ENCODE results near the gene DOP1A. TPM values are rescaled to one million over a fixed set of nuclear protein-coding genes. Genes with fewer than 3 reads are reported as not detected.

DOP1A gene
- polyA plus RNA-seq, 1 experiment, result 4.7 TPM

DNA sequence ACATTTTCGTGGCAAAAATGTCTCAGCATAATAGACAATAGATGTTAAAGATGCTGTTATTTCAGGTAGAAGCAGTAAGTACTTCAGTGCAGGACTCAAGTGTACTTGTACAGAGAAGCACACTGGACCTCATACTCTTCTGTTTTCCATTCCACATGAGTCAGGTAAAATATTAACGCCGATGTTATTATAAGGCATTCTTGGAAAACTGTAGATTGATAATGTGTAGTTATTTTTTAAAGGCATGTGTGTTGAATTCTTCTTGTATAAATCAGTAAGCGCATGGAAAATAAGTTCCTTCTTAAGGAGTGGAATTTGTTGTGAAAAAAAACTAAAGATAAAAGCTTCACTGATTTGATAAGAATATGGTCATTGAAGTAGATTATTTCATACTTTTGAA lies 45.8 kb downstream of the DOP1A start:
- ChIA-PET POLR2A (no interaction called here), CTCF (interaction anchor here (2.0 kb wide), 1 partner anchor 45 kb away, joined by 5 read pairs; the partner anchor contains the start of gene DOP1A)
- TF ChIP-seq, protein P1, sequence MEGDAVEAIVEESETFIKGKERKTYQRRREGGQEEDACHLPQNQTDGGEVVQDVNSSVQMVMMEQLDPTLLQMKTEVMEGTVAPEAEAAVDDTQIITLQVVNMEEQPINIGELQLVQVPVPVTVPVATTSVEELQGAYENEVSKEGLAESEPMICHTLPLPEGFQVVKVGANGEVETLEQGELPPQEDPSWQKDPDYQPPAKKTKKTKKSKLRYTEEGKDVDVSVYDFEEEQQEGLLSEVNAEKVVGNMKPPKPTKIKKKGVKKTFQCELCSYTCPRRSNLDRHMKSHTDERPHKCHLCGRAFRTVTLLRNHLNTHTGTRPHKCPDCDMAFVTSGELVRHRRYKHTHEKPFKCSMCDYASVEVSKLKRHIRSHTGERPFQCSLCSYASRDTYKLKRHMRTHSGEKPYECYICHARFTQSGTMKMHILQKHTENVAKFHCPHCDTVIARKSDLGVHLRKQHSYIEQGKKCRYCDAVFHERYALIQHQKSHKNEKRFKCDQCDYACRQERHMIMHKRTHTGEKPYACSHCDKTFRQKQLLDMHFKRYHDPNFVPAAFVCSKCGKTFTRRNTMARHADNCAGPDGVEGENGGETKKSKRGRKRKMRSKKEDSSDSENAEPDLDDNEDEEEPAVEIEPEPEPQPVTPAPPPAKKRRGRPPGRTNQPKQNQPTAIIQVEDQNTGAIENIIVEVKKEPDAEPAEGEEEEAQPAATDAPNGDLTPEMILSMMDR (IDR thresholded peaks at IDR 0.05; ENCODE audit: insufficient read depth, low read depth, low read length), result no peak
- Histone ChIP-seq H3K36me3 (ENCODE audit: control insufficient read depth, insufficient read depth, low read length) (no peaks in the 10 kb centered on the region), H3K4me3 (ENCODE audit: low read depth, low read length) (no peak overlapping the region), H3K27me3 (ENCODE audit: control insufficient read depth, insufficient read depth, low read length) (no peaks in the 10 kb centered on the region)
- no peak for DNase-seq (ENCODE audit: low read depth)

DNA sequence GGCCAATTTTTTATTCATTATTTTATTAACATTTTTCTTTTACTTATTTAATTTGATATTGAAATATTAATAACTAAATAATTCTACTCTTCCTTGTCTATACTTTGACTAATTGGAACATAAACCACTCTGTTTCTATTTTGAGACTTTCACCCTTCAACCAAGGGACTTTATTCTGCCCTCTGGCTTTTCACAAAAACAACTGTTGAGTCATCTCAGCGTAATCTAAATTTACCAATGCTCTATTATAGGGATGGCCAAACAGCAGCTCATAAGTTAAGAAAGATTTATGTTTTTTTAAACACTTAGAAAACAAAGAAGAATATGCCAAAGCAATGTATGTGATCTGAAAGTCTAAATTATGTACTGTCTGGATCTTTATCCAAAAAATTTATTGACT lies 46.7 kb downstream of the DOP1A start:
- DNase-seq (ENCODE audit: low read depth), result no peak
- ChIA-PET CTCF (interaction anchor here (1.6 kb wide), 1 partner anchor 47 kb away, joined by 4 read pairs; the partner anchor contains the start of gene DOP1A), POLR2A (no interaction called here)
- no peak overlapping the region for H3K4me3 ChIP-seq (ENCODE audit: low read depth, low read length)
- TF ChIP-seq, protein P1 (IDR thresholded peaks at IDR 0.05; ENCODE audit: insufficient read depth, low read depth, low read length), result no peak
- H3K27me3 ChIP-seq (ENCODE audit: control insufficient read depth, insufficient read depth, low read length), result no peaks in the 10 kb centered on the region
- H3K36me3 ChIP-seq (ENCODE audit: control insufficient read depth, insufficient read depth, low read length), result no peaks in the 10 kb centered on the region

DNA sequence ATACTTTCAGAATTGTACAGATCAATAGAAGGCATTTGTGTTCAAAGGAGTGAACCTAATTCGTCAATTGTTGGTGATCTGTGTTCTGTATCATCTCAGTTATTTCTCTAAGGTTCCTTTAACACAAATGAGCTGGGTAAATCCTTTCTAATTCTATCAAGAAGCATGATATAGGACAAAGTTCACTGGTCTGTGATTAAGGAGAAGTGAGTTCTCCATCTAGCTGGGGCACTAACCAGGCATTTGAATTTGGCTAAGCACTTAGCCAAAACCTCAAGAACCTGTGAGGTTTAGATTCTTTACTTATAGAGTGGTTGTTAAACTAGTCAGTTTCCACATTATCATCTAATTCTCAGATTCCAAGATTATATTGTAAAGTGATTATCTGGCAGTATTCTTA lies 50.3 kb downstream of the DOP1A start:
- POLR2A ChIA-PET, result no interaction called here
- no peaks in the 10 kb centered on the region for H3K27me3 ChIP-seq (ENCODE audit: control insufficient read depth, insufficient read depth, low read length)
- H3K36me3 ChIP-seq (ENCODE audit: control insufficient read depth, insufficient read depth, low read length), result no peaks in the 10 kb centered on the region
- DNase-seq (ENCODE audit: low read depth), result no peak
- CTCF ChIA-PET, result interaction anchor here (0.9 to 1.9 kb wide), 3 partner anchors 40 to 104 kb away, joined by 4 read pairs; partner anchors contain the start of gene DOP1A
- no peak overlapping the region for H3K4me3 ChIP-seq (ENCODE audit: low read depth, low read length)
- TF ChIP-seq, protein P1 (IDR thresholded peaks at IDR 0.05; ENCODE audit: insufficient read depth, low read depth, low read length), result no peak

DNA sequence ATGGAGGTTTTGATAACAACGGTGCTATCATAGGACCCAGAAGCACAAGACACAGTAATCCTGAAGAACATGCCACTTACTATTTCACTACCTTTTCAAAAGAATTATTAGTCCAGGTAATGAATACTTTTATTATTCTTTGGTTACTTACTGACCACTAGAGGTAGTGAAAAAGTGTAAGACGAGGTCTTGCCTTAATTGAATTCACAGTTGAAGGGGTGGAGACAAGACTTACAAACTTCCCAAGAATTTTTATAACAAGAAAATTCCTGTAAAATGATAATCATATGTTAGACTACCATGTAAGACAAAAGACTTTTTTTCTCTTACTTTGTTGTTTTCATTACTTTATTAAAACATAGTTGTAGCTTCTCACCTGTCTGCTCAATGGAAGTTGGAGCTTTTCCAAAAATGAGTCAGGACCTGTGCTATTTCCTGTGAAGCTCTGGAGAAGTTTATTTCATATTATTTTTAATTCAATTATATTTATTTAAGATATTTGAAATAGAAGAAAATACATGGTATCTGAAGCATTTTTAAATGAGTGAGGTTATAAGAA lies 52.4 kb downstream of the DOP1A start:
- ChIA-PET CTCF (interaction anchor here (1.1 to 1.6 kb wide), 2 partner anchors 11 to 13 kb away, joined by 3 to 5 read pairs; no protein-coding TSS in a partner anchor), POLR2A (no interaction called here)
- DNase-seq (ENCODE audit: low read depth), result no peak
- H3K27me3 ChIP-seq (ENCODE audit: control insufficient read depth, insufficient read depth, low read length), result no peaks in the 10 kb centered on the region
- no peak overlapping the region for H3K4me3 ChIP-seq (ENCODE audit: low read depth, low read length)
- TF ChIP-seq, protein P1 (IDR thresholded peaks at IDR 0.05; ENCODE audit: insufficient read depth, low read depth, low read length), result no peak
- no peaks in the 10 kb centered on the region for H3K36me3 ChIP-seq (ENCODE audit: control insufficient read depth, insufficient read depth, low read length)

DNA sequence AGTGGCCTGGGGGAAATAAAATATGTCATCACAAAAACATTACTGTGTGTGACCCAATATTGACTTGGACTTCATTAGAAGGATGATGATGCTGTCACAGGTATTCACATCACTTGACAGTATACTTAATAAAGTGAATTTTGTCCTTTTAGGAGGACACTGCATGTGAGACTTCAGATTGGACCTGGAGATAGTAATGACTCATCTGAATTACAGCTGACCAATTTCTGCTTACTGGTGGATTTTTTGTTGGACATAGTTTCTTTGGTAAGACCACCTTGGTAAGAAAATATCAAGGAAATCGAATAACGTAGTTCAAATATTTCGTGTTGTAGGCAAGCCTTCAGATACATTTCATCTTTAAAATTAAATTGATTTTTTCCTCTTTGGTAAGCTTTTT lies 57.1 kb downstream of the DOP1A start:
- ChIA-PET POLR2A (no interaction called here), CTCF (no interaction called here)
- Histone ChIP-seq H3K4me3 (ENCODE audit: low read depth, low read length) (no peak overlapping the region), H3K27me3 (ENCODE audit: control insufficient read depth, insufficient read depth, low read length) (no peaks in the 10 kb centered on the region), H3K36me3 (ENCODE audit: control insufficient read depth, insufficient read depth, low read length) (peaks cover 4% of the 10 kb centered on the region; the same call in 1 of the 2 replicates)
- DNase-seq (ENCODE audit: low read depth), result no peak
- TF ChIP-seq, protein P1 (IDR thresholded peaks at IDR 0.05; ENCODE audit: insufficient read depth, low read depth, low read length), result no peak

Measured in BJ (cell line).